Dendritic cell treated with granulocyte-macrophage colony-stimulating factor and Interleukin-4, amounts not matched to agents 40 ng/mL and 50 ng/mL, for 4 days (primary cell): ENCODE data around the gene CPLX4.
A peak's percentile ranks its signal among the peaks of the same experiment; 100 is the strongest.

Experiments
- H3K27ac Mint-ChIP-seq: one replicate; pipeline ENCODE4 v1.8.0; 2022; ENCODE audit warnings: mild to moderate bottlenecking, mixed read lengths
- H3K27me3 Mint-ChIP-seq: one replicate; pipeline ENCODE4 v1.8.0; 2022; ENCODE audit warnings: mild to moderate bottlenecking, mixed read lengths
- H3K36me3 Mint-ChIP-seq: one replicate; pipeline ENCODE4 v1.8.0; 2022; ENCODE audit warnings: low read depth, mixed read lengths
- H3K4me1 Mint-ChIP-seq: one replicate; pipeline ENCODE4 v1.8.0; 2022; ENCODE audit warnings: low read depth, mixed read lengths
- H3K4me3 Mint-ChIP-seq: one replicate; pipeline ENCODE4 v1.8.0; 2022; ENCODE audit warnings: mild to moderate bottlenecking, moderate library complexity, mixed read lengths
- H3K9me3 Mint-ChIP-seq: one replicate; pipeline ENCODE4 v1.8.0; 2022; ENCODE audit warnings: mixed read lengths
- intact Hi-C: fragments of 100-400 bp; cut with micrococcal nuclease; formaldehyde crosslinking; loops from one replicate; pipeline ENCODE4 v1.15.0; 2022

Gene CPLX4

GRCh38 chr18:59340312-59340711 is 21.9 kb upstream of the CPLX4 start:
- Mint-ChIP-seq H3K27me3 (no peaks in the 10 kb centered on the region), H3K4me3 (no peak overlapping the region)
- intact Hi-C loops: no loop called here

GRCh38 chr18:59332986-59333385 is 14.5 kb upstream of the CPLX4 start:
- no peak overlapping the region for H3K27ac Mint-ChIP-seq
- no peak overlapping the region for H3K4me3 Mint-ChIP-seq
- no peaks in the 10 kb centered on the region for H3K27me3 Mint-ChIP-seq
- intact Hi-C loops: no loop called here
- H3K36me3 Mint-ChIP-seq: peaks cover 49% of the 10 kb centered on the region
- no peaks in the 10 kb centered on the region for H3K9me3 Mint-ChIP-seq
- H3K4me1 Mint-ChIP-seq: no peaks in the 10 kb centered on the region

More at GRCh38 chr18:59340312-59340711, 21.9 kb upstream of the CPLX4 start:
- Mint-ChIP-seq H3K27ac (no peak overlapping the region), H3K36me3 (peaks cover 97% of the 10 kb centered on the region), H3K4me1 (no peaks in the 10 kb centered on the region), H3K9me3 (peaks cover 23% of the 10 kb centered on the region)

GRCh38 chr18:59328683-59329082 is 10.2 kb upstream of the CPLX4 start:
- intact Hi-C loops: no loop called here
- H3K9me3 Mint-ChIP-seq: no peaks in the 10 kb centered on the region

GRCh38 chr18:59325965-59326364 is 7.5 kb upstream of the CPLX4 start:
- intact Hi-C loops: no loop called here
- Mint-ChIP-seq H3K27me3 (no peaks in the 10 kb centered on the region), H3K4me3 (no peak overlapping the region), H3K36me3 (peaks cover 8% of the 10 kb centered on the region), H3K27ac (no peak overlapping the region), H3K4me1 (no peaks in the 10 kb centered on the region), H3K9me3 (no peaks in the 10 kb centered on the region)

More at GRCh38 chr18:59328683-59329082, 10.2 kb upstream of the CPLX4 start:
- no peaks in the 10 kb centered on the region for H3K27me3 Mint-ChIP-seq
- H3K4me3 Mint-ChIP-seq: no peak overlapping the region
- H3K36me3 Mint-ChIP-seq: peaks cover 22% of the 10 kb centered on the region
- no peak overlapping the region for H3K27ac Mint-ChIP-seq
- H3K4me1 Mint-ChIP-seq: no peaks in the 10 kb centered on the region

- intact Hi-C loops: no loop called here
- no peak overlapping the region for H3K4me3 Mint-ChIP-seq
- H3K27me3 Mint-ChIP-seq: peaks cover 2% of the 10 kb centered on the region
- no peak overlapping the region for H3K27ac Mint-ChIP-seq
- H3K4me1 Mint-ChIP-seq: no peaks in the 10 kb centered on the region
- H3K9me3 Mint-ChIP-seq: no peaks in the 10 kb centered on the region
- H3K36me3 Mint-ChIP-seq: peaks cover 8% of the 10 kb centered on the region
These were observed 6.1 kb upstream of the CPLX4 start for GRCh38 chr18:59324623-59324971.

GRCh38 chr18:59323931-59324622 is 5.6 kb upstream of the CPLX4 start:
- Mint-ChIP-seq H3K36me3 (peaks cover 8% of the 10 kb centered on the region), H3K4me1 (no peaks in the 10 kb centered on the region), H3K4me3 (no peak overlapping the region), H3K27me3 (peaks cover 2% of the 10 kb centered on the region), H3K27ac (no peak overlapping the region), H3K9me3 (no peaks in the 10 kb centered on the region)
- intact Hi-C loops: no loop called here

- intact Hi-C loops: no loop called here
- no peak overlapping the region for H3K4me3 Mint-ChIP-seq
- no peaks in the 10 kb centered on the region for H3K9me3 Mint-ChIP-seq
- no peaks in the 10 kb centered on the region for H3K36me3 Mint-ChIP-seq
- no peaks in the 10 kb centered on the region for H3K4me1 Mint-ChIP-seq
- no peak overlapping the region for H3K27ac Mint-ChIP-seq
- H3K27me3 Mint-ChIP-seq: peaks cover 30% of the 10 kb centered on the region
These were observed 6.8 kb downstream of the CPLX4 start for GRCh38 chr18:59311631-59312030.

- intact Hi-C loops: loop anchor here (2.0 kb wide), 1 partner anchor 94 kb away; no protein-coding TSS in a partner anchor
- Mint-ChIP-seq H3K27me3 (peaks cover 34% of the 10 kb centered on the region), H3K36me3 (no peaks in the 10 kb centered on the region), H3K4me1 (no peaks in the 10 kb centered on the region), H3K4me3 (peak overlapping the region; percentile 56), H3K27ac (no peak overlapping the region), H3K9me3 (no peaks in the 10 kb centered on the region)
These were observed 9.6 kb downstream of the CPLX4 start for GRCh38 chr18:59308938-59309260.

- no peaks in the 10 kb centered on the region for H3K36me3 Mint-ChIP-seq
- peaks cover 34% of the 10 kb centered on the region for H3K27me3 Mint-ChIP-seq
- intact Hi-C loops: loop anchor here (2.0 kb wide), 1 partner anchor 94 kb away; no protein-coding TSS in a partner anchor
- H3K9me3 Mint-ChIP-seq: no peaks in the 10 kb centered on the region
- no peak overlapping the region for H3K27ac Mint-ChIP-seq
- peak overlapping the region; percentile 56 for H3K4me3 Mint-ChIP-seq
- no peaks in the 10 kb centered on the region for H3K4me1 Mint-ChIP-seq
These were observed 10.1 kb downstream of the CPLX4 start for GRCh38 chr18:59308248-59308937.

- Mint-ChIP-seq H3K4me3 (no peak overlapping the region), H3K4me1 (no peaks in the 10 kb centered on the region), H3K27me3 (peaks cover 28% of the 10 kb centered on the region), H3K27ac (no peak overlapping the region), H3K36me3 (no peaks in the 10 kb centered on the region), H3K9me3 (no peaks in the 10 kb centered on the region)
- intact Hi-C loops: no loop called here
These were observed 11.8 kb downstream of the CPLX4 start for GRCh38 chr18:59306640-59307039.

GRCh38 chr18:59305295-59305694 is 13.2 kb downstream of the CPLX4 start:
- Mint-ChIP-seq H3K27ac (no peak overlapping the region), H3K27me3 (peaks cover 23% of the 10 kb centered on the region)

GRCh38 chr18:59303656-59304195 is 14.7 kb downstream of the CPLX4 start:
- H3K4me1 Mint-ChIP-seq: no peaks in the 10 kb centered on the region
- no peak overlapping the region for H3K27ac Mint-ChIP-seq
- H3K9me3 Mint-ChIP-seq: no peaks in the 10 kb centered on the region
- H3K4me3 Mint-ChIP-seq: no peak overlapping the region
- H3K36me3 Mint-ChIP-seq: no peaks in the 10 kb centered on the region
- H3K27me3 Mint-ChIP-seq: peaks cover 19% of the 10 kb centered on the region
- intact Hi-C loops: no loop called here

More at GRCh38 chr18:59305295-59305694, 13.2 kb downstream of the CPLX4 start:
- H3K4me3 Mint-ChIP-seq: no peak overlapping the region
- no peaks in the 10 kb centered on the region for H3K4me1 Mint-ChIP-seq
- intact Hi-C loops: no loop called here
- H3K9me3 Mint-ChIP-seq: no peaks in the 10 kb centered on the region
- H3K36me3 Mint-ChIP-seq: no peaks in the 10 kb centered on the region

GRCh38 chr18:59303006-59303405 is 15.4 kb downstream of the CPLX4 start:
- H3K4me1 Mint-ChIP-seq: no peaks in the 10 kb centered on the region
- H3K27ac Mint-ChIP-seq: no peak overlapping the region
- H3K9me3 Mint-ChIP-seq: no peaks in the 10 kb centered on the region
- H3K27me3 Mint-ChIP-seq: peaks cover 17% of the 10 kb centered on the region
- H3K36me3 Mint-ChIP-seq: no peaks in the 10 kb centered on the region
- H3K4me3 Mint-ChIP-seq: no peak overlapping the region
- intact Hi-C loops: no loop called here

GRCh38 chr18:59301929-59302328 is 16.5 kb downstream of the CPLX4 start:
- peaks cover 8% of the 10 kb centered on the region for H3K27me3 Mint-ChIP-seq
- H3K4me3 Mint-ChIP-seq: no peak overlapping the region
- H3K4me1 Mint-ChIP-seq: no peaks in the 10 kb centered on the region
- H3K27ac Mint-ChIP-seq: no peak overlapping the region
- H3K36me3 Mint-ChIP-seq: no peaks in the 10 kb centered on the region
- H3K9me3 Mint-ChIP-seq: no peaks in the 10 kb centered on the region
- intact Hi-C loops: no loop called here
